Omental fat pad (tissue), 4 donors: Measurements from ENCODE around the gene ITGA3. TPM values are rescaled to one million over a fixed set of nuclear protein-coding genes. Genes with fewer than 3 reads are reported as not detected.
"Not testable (repeated sequence)": the region's sequence is repeated elsewhere in the genome, so short reads cannot be mapped to it uniquely, and the experiment has no call there.

ENCODE experiments used
- ATAC-seq: fragments of 150-250 bp; one replicate; pipeline ENCODE4 v1.9.1; 2016; ENCODE audit warnings: mild to moderate bottlenecking, moderate library complexity; ENCODE audit not compliant: low FRiP score
- DNase-seq: peaks from one replicate; pipeline ENCODE4 v3.0.0-alpha.2; 2019; ENCODE audit warnings: low spot score
- CTCF ChIP-seq, 3 donors: fragments of 450-650 bp; IDR thresholded peaks; one replicate each; pipeline ENCODE4 v1.5.1; 2016 to 2017; ENCODE audit warnings: antibody characterized with exemption in 3 of 3, mild to moderate bottlenecking in 3 of 3, moderate library complexity in 2 of 3
- total RNA-seq, 4 donors: library from RNA; depleted of rRNA; stranded (reverse); fragments of >200 nt; gene quantifications; one replicate each; pipeline ENCODE4 v1.1.0, GENCODE V29; 2016

The ITGA3 gene
- total RNA-seq, 4 donors from 2014 or later = 28.5 to 99.8 (median 41.2) TPM

GRCh38 chr17:50056961-50057330 is 1.0 kb downstream of the ITGA3 start:
- DNase-seq (no peak), ATAC-seq (no peak)
- no peak for TF ChIP-seq CTCF (IDR thresholded peaks at IDR 0.05)

GRCh38 chr17:50057521-50057991 is 1.6 kb downstream of the ITGA3 start:
- DNase-seq = no peak
- ATAC-seq = no peak

GRCh38 chr17:50058296-50058953 is 2.5 kb downstream of the ITGA3 start:
- no peak for DNase-seq
- no peak for TF ChIP-seq CTCF (IDR thresholded peaks at IDR 0.05)
- no peak for ATAC-seq

More at GRCh38 chr17:50057521-50057991, 1.6 kb downstream of the ITGA3 start:
- no peak for TF ChIP-seq CTCF (IDR thresholded peaks at IDR 0.05)

GRCh38 chr17:50059256-50059655 is 3.3 kb downstream of the ITGA3 start:
- DNase-seq (no peak), ATAC-seq (no peak)
- TF ChIP-seq CTCF (IDR thresholded peaks at IDR 0.05) = no peak

- DNase-seq (no peak), ATAC-seq (no peak)
- TF ChIP-seq CTCF (IDR thresholded peaks at IDR 0.05) = no peak
These were observed 3.9 kb downstream of the ITGA3 start for GRCh38 chr17:50059759-50060273.

GRCh38 chr17:50060951-50061712 is 5.2 kb downstream of the ITGA3 start:
- TF ChIP-seq CTCF (IDR thresholded peaks at IDR 0.05) = no peak
- DNase-seq = no peak
- no peak for ATAC-seq

GRCh38 chr17:50061713-50062045 is 5.8 kb downstream of the ITGA3 start:
- ATAC-seq, DNase-seq: not testable (repeated sequence)
